Esophagus muscularis mucosa (tissue), 3 donors: ENCODE data around the gene HERC4.

Experiments
- CTCF ChIP-seq, 3 experiments: fragments of 200-600 bp in 2 of 3; fragments of 450-650 bp in 1 of 3; sonication (generic) in 2 of 3; IDR thresholded peaks; one replicate each; pipeline ENCODE4 v1.5.1; 2017 to 2019; ENCODE audit warnings: antibody characterized with exemption in 3 of 3, mild to moderate bottlenecking in 2 of 3, moderate library complexity in 1 of 3
- POLR2A ChIP-seq: fragments of 450-650 bp; IDR thresholded peaks from one replicate; pipeline ENCODE4 v1.6.1; 2017; ENCODE audit warnings: antibody characterized with exemption, moderate library complexity, mild to moderate bottlenecking, low read depth
- POLR2AphosphoS5 ChIP-seq, 2 donors: sonication (generic); formaldehyde crosslinking; IDR thresholded peaks; one replicate each; pipeline ENCODE4 v1.6.1; 2017; ENCODE audit warnings: antibody characterized with exemption in 2 of 2

GRCh38 chr10:68027429-68027828, 47.7 kb downstream of the HERC4 start:
- TF ChIP-seq CTCF (IDR thresholded peaks at IDR 0.05) (no peak), POLR2A (no peak), POLR2AphosphoS5 (IDR thresholded peaks at IDR 0.05) (no peak)
